SH-SY5Y (cell line): ENCODE measurements around the gene PDZRN3.

Experiments used
- GATA2 ChIP-seq: IDR thresholded peaks from 2 replicates; pipeline ENCODE4 v1.6.1; 2011; ENCODE audit warnings: mild to moderate bottlenecking, low read depth, low read length
- GATA3 ChIP-seq: IDR thresholded peaks from 2 replicates; pipeline ENCODE4 v1.6.1; 2011; ENCODE audit warnings: low read depth, mild to moderate bottlenecking, low read length, moderate library complexity

DNA sequence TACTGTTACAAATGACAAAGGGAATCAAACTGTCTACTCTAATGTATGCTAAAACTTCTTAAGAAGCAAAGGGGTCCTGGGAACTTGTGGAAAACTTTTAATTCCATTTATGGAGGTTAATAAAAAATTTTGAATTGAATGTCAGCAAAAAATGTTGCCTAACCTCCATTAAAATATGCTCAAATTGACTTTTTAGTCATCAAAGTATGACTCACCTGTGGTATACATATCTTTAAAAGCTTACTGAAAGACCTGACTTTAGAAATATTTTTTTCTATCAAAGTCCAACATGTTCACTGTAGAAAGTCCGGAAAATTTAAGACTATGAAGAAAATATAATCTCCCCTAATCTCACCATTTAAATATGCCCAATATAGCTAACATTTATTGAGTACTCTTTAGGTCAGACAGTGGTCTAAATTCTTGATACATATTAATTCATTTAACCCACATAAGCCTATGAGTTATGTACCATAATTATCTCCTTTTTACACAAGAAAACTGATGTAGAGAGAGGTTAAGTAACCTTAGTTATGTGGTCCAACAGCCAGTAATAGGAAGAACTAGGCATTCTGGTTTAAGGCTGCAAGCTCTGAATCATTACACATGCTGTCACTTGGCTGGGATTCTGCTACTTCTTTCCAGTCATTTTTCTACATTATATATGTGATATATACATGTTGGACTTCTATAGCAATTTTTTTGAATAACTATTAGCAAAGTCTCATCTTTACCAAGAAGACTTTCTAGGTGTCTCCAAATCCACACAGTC, 83.6 kb downstream of the PDZRN3 start:
- TF ChIP-seq GATA2 (no peak), GATA3 (no peak)
